ENCODE results near the gene SLC1A7. TPM values are rescaled to one million over a fixed set of nuclear protein-coding genes. Genes with fewer than 3 reads are reported as not detected.

The SLC1A7 gene
- total and polyA plus RNA-seq, 4 donors: 0.21 to 0.67 (median 0.43) TPM

- 77% methylated on average over 7 of the region's 7 CpGs for WGBS
- H3K27me3 ChIP-seq (ENCODE audit: control insufficient read depth in 4 of 4, insufficient read depth in 4 of 4, low read length in 3 of 4): no peaks in the 10 kb centered on the region
- no peak overlapping the region for H3K27ac ChIP-seq (ENCODE audit: low read depth in 1 of 2, low read length in 2 of 2)
- no peaks in the 10 kb centered on the region for H3K9me3 ChIP-seq (ENCODE audit: control insufficient read depth in 4 of 4, low read length in 3 of 4)
- no peaks in the 10 kb centered on the region for H3K36me3 ChIP-seq (ENCODE audit: control insufficient read depth in 4 of 4, insufficient read depth in 3 of 4, low read depth in 1 of 4, low read length in 3 of 4)
- TF ChIP-seq TAF1 (conservative IDR thresholded peaks at IDR 0.05): no peak
- no peak for TF ChIP-seq FOXA1 (IDR thresholded peaks at IDR 0.05)
- TF ChIP-seq RXRA (IDR thresholded peaks at IDR 0.05): no peak
- TF ChIP-seq ATF3 (IDR thresholded peaks at IDR 0.05): no peak
- no peak for TF ChIP-seq GABPA (IDR thresholded peaks at IDR 0.05 in 1 of 2, conservative IDR thresholded peaks at IDR 0.05 in 1 of 2)
- TF ChIP-seq RAD21 (IDR thresholded peaks at IDR 0.05): no peak
- TF ChIP-seq HNF4G (IDR thresholded peaks at IDR 0.05): no peak
- TF ChIP-seq NR2F2 (IDR thresholded peaks at IDR 0.05): no peak
- TF ChIP-seq EGR1 (IDR thresholded peaks at IDR 0.05; ENCODE audit: low read depth in 2 of 2): no peak
- no peak for TF ChIP-seq JUND (IDR thresholded peaks at IDR 0.05)
- no peak for TF ChIP-seq REST (IDR thresholded peaks at IDR 0.05)
- no peak for TF ChIP-seq HNF4A (conservative IDR thresholded peaks at IDR 0.05)
- TF ChIP-seq ZBTB33 (IDR thresholded peaks at IDR 0.05): no peak
- no peak for TF ChIP-seq SP1 (IDR thresholded peaks at IDR 0.05)
- TF ChIP-seq MAX (IDR thresholded peaks at IDR 0.05): no peak
- no peak for TF ChIP-seq CTCF (IDR thresholded peaks at IDR 0.05; ENCODE audit: low read depth, low read length, missing input control)
- TF ChIP-seq FOXA2 (IDR thresholded peaks at IDR 0.05): no peak
- no peak for TF ChIP-seq YY1 (IDR thresholded peaks at IDR 0.05)
- H3K9ac ChIP-seq (ENCODE audit: low read depth in 1 of 2, low read length in 2 of 2): no peak overlapping the region
- peaks cover 0 to 8% (median 2%) of the 10 kb centered on the region in 4 donors for H3K4me1 ChIP-seq (ENCODE audit: control insufficient read depth in 4 of 4, insufficient read depth in 4 of 4, low read length in 3 of 4)
- H3K4me3 ChIP-seq (ENCODE audit: low read depth in 1 of 3, low read length in 3 of 3): no peak overlapping the region
- DNase-seq (ENCODE audit: low spot score): no peak
Measured at GRCh38 chr1:53155945-53156344, 13.5 kb upstream of the SLC1A7 start.
